ENCODE data around the gene ERFE.

Gene ERFE

DNA sequence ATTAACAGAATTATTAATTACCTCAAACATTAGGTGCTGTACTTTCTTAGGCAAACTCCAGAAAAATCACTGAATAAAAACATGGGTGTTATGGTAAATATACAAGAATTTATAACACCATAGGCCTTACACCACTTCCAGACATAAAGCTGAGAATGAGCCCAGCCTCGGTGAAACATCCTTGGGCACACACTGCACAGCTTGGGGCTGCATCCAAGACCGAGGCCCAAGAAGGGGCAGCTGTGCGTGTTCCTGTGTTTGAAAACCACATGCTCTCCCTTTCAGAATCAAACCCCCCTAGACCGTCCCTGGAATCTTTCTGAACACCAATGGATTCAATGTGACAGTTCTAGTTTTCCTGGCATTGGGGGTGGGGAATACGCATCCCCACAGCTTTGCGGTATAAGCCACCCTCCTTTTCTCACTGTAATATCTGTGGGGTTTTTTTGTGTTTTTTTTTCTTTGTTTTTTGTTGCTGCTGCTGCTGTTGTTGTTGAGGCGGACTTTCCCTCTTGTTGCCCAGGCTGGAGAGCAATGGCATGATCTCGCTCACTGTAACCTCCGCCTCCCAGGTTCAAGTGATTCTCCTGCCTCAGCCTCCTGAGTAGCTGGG is 12.9 kb downstream of the ERFE start:
- Histone ChIP-seq H4K91ac (ENCODE audit: low read depth, low read length, poor library complexity) (no peak overlapping the region), H3K4me3 (ENCODE audit: low read length in 2 of 2) (no peak overlapping the region), H2AK5ac (ENCODE audit: low read depth, low read length) (no peak overlapping the region), H4K8ac (ENCODE audit: low read depth, low read length) (no peak overlapping the region), H2BK120ac (ENCODE audit: low read depth, low read length) (no peak overlapping the region), H2AFZ (ENCODE audit: low read length) (no peak overlapping the region), H2BK12ac (ENCODE audit: low read length) (no peak overlapping the region), H3K27me3 (ENCODE audit: control insufficient read depth in 3 of 3, insufficient read depth in 3 of 3, low read depth in 1 of 3, low read length in 3 of 3) (no peaks in the 10 kb centered on the region), H3K27ac (replicated peaks; ENCODE audit: low read length) (no peak overlapping the region), H3K4ac (ENCODE audit: low read length) (no peak overlapping the region), H3K18ac (ENCODE audit: low read length) (no peak overlapping the region), H2BK15ac (ENCODE audit: low read length) (no peak overlapping the region), H3K14ac (ENCODE audit: low read length) (no peak overlapping the region), H3K79me1 (ENCODE audit: low read depth, low read length) (no peaks in the 10 kb centered on the region), H2BK5ac (ENCODE audit: low read length) (no peak overlapping the region), H3K9ac (ENCODE audit: low read depth, low read length, poor library complexity) (no peak overlapping the region), H3K9me3 (replicated peaks in 1 of 2; ENCODE audit: control insufficient read depth in 2 of 2, insufficient read depth in 1 of 2, low read depth in 1 of 2, low read length in 2 of 2) (no peaks in the 10 kb centered on the region), H3K36me3 (replicated peaks in 1 of 2; ENCODE audit: control insufficient read depth in 2 of 2, insufficient read depth in 2 of 2, low read length in 2 of 2) (peaks cover 47 to 92% of the 10 kb centered on the region in 2 donors), H3K4me1 (ENCODE audit: control insufficient read depth in 2 of 2, insufficient read depth in 1 of 2, low read depth in 1 of 2, low read length in 2 of 2) (no peaks in the 10 kb centered on the region), H3K23ac (ENCODE audit: low read depth, low read length, poor library complexity) (no peak overlapping the region), H3K4me2 (ENCODE audit: insufficient read depth, low read length, poor library complexity, severe bottlenecking) (no peak overlapping the region)
- DNase-seq (ENCODE audit: low spot score): no peak
- WGBS, 2 donors (ENCODE audit: extremely low coverage in 2 of 2, insufficient read length in 2 of 2, insufficient replicate concordance in 1 of 2): no CpG with 5 or more reads among the region's 9 CpGs

GRCh38 chr2:238172439-238172838 is 13.7 kb downstream of the ERFE start:
- no peaks in the 10 kb centered on the region for H3K9me3 ChIP-seq (replicated peaks in 1 of 2; ENCODE audit: control insufficient read depth in 2 of 2, insufficient read depth in 1 of 2, low read depth in 1 of 2, low read length in 2 of 2)
- peak overlapping the region; percentile 57 for H3K9ac ChIP-seq (ENCODE audit: low read depth, low read length, poor library complexity)
- no peak overlapping the region for H2AFZ ChIP-seq (ENCODE audit: low read length)
- H3K4me3 ChIP-seq (ENCODE audit: low read length in 2 of 2): no peak overlapping the region
- no peak overlapping the region for H2BK120ac ChIP-seq (ENCODE audit: low read depth, low read length)
- no peak overlapping the region for H3K18ac ChIP-seq (ENCODE audit: low read length)
- no peaks in the 10 kb centered on the region for H3K4me1 ChIP-seq (ENCODE audit: control insufficient read depth in 2 of 2, insufficient read depth in 1 of 2, low read depth in 1 of 2, low read length in 2 of 2)
- peak overlapping the region; percentile 12 for H2BK5ac ChIP-seq (ENCODE audit: low read length)
- no peak overlapping the region for H2AK5ac ChIP-seq (ENCODE audit: low read depth, low read length)
- H3K27me3 ChIP-seq (ENCODE audit: control insufficient read depth in 3 of 3, insufficient read depth in 3 of 3, low read depth in 1 of 3, low read length in 3 of 3): no peaks in the 10 kb centered on the region
- no peak overlapping the region for H3K4me2 ChIP-seq (ENCODE audit: insufficient read depth, low read length, poor library complexity, severe bottlenecking)
- DNase-seq (ENCODE audit: low spot score): no peak
- no peak overlapping the region for H3K4ac ChIP-seq (ENCODE audit: low read length)
- no peak overlapping the region for H2BK12ac ChIP-seq (ENCODE audit: low read length)
- no peak overlapping the region for H3K14ac ChIP-seq (ENCODE audit: low read length)
- WGBS, 2 donors (ENCODE audit: extremely low coverage in 2 of 2, insufficient read length in 2 of 2, insufficient replicate concordance in 1 of 2): no CpG with 5 or more reads among the region's 14 CpGs
- no peaks in the 10 kb centered on the region for H3K79me1 ChIP-seq (ENCODE audit: low read depth, low read length)
- peak overlapping the region; percentile 43 for H3K23ac ChIP-seq (ENCODE audit: low read depth, low read length, poor library complexity)
- H4K8ac ChIP-seq (ENCODE audit: low read depth, low read length): peak overlapping the region; percentile 82
- H3K27ac ChIP-seq (replicated peaks; ENCODE audit: low read length): no peak overlapping the region
- H4K91ac ChIP-seq (ENCODE audit: low read depth, low read length, poor library complexity): no peak overlapping the region
- H3K36me3 ChIP-seq (replicated peaks in 1 of 2; ENCODE audit: control insufficient read depth in 2 of 2, insufficient read depth in 2 of 2, low read length in 2 of 2): peaks cover 48 to 94% of the 10 kb centered on the region in 2 donors
- no peak overlapping the region for H2BK15ac ChIP-seq (ENCODE audit: low read length)

DNA sequence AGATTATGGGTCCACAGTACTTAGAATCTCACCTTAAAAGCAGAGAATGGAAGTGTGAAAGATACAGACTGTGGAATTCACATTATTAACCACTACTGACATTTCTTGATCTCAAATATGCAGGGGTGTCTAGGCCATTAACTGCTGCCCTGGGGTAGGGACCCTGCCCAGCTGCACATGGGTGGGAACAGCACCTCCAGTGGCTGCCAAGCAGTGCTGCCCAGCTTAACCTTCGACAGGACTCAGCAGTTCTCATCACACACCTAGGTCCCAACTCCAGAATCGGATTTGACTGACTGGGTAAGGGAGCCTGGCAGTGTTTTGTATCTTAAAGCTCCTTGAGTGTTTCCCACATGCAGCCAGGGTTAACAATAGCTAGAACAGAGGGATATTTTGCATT is 14.9 kb downstream of the ERFE start:
- Histone ChIP-seq H3K4me2 (ENCODE audit: insufficient read depth, low read length, poor library complexity, severe bottlenecking) (no peak overlapping the region), H3K9me3 (replicated peaks in 1 of 2; ENCODE audit: control insufficient read depth in 2 of 2, insufficient read depth in 1 of 2, low read depth in 1 of 2, low read length in 2 of 2) (no peaks in the 10 kb centered on the region), H2AFZ (ENCODE audit: low read length) (no peak overlapping the region), H3K79me1 (ENCODE audit: low read depth, low read length) (no peaks in the 10 kb centered on the region), H2BK5ac (ENCODE audit: low read length) (no peak overlapping the region), H3K4ac (ENCODE audit: low read length) (no peak overlapping the region), H3K18ac (ENCODE audit: low read length) (no peak overlapping the region), H3K36me3 (replicated peaks in 1 of 2; ENCODE audit: control insufficient read depth in 2 of 2, insufficient read depth in 2 of 2, low read length in 2 of 2) (peaks cover 49 to 94% of the 10 kb centered on the region in 2 donors), H3K4me1 (ENCODE audit: control insufficient read depth in 2 of 2, insufficient read depth in 1 of 2, low read depth in 1 of 2, low read length in 2 of 2) (no peaks in the 10 kb centered on the region), H3K14ac (ENCODE audit: low read length) (no peak overlapping the region), H3K27me3 (ENCODE audit: control insufficient read depth in 3 of 3, insufficient read depth in 3 of 3, low read depth in 1 of 3, low read length in 3 of 3) (no peaks in the 10 kb centered on the region), H2BK120ac (ENCODE audit: low read depth, low read length) (no peak overlapping the region), H3K23ac (ENCODE audit: low read depth, low read length, poor library complexity) (no peak overlapping the region), H3K27ac (replicated peaks; ENCODE audit: low read length) (no peak overlapping the region), H3K9ac (ENCODE audit: low read depth, low read length, poor library complexity) (no peak overlapping the region), H4K8ac (ENCODE audit: low read depth, low read length) (no peak overlapping the region), H3K4me3 (ENCODE audit: low read length in 2 of 2) (no peak overlapping the region), H2BK12ac (ENCODE audit: low read length) (no peak overlapping the region), H4K91ac (ENCODE audit: low read depth, low read length, poor library complexity) (no peak overlapping the region), H2BK15ac (ENCODE audit: low read length) (no peak overlapping the region), H2AK5ac (ENCODE audit: low read depth, low read length) (no peak overlapping the region)
- DNase-seq (ENCODE audit: low spot score): no peak
- WGBS, 2 donors (ENCODE audit: extremely low coverage in 2 of 2, insufficient read length in 2 of 2, insufficient replicate concordance in 1 of 2): no CpG with 5 or more reads among the region's 2 CpGs

DNA sequence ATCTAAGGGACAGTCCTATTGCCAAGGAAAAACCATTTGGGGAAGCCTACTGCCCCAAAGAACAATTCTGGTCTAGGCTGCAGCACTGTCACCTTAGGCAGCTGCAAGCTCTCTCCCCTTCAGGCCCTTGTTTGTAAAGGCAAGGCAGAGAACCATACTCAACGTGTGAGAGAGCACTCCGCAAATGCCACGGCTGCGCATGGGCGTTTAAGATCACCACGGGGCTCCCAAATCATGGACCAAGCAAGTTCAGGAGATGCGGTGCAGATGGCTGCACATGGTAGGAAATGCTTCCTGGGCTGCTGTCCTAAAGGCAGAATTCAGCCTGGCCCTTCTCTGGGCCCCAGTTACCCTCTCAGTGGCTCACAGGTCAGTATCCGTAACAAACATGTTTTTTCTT is 15.5 kb downstream of the ERFE start:
- Histone ChIP-seq H2AFZ (ENCODE audit: low read length) (no peak overlapping the region), H2BK15ac (ENCODE audit: low read length) (no peak overlapping the region), H3K14ac (ENCODE audit: low read length) (no peak overlapping the region), H2BK120ac (ENCODE audit: low read depth, low read length) (no peak overlapping the region), H3K4me3 (ENCODE audit: low read length in 2 of 2) (no peak overlapping the region), H3K79me1 (ENCODE audit: low read depth, low read length) (no peaks in the 10 kb centered on the region), H3K4me1 (ENCODE audit: control insufficient read depth in 2 of 2, insufficient read depth in 1 of 2, low read depth in 1 of 2, low read length in 2 of 2) (no peaks in the 10 kb centered on the region), H3K4ac (ENCODE audit: low read length) (no peak overlapping the region), H3K27me3 (ENCODE audit: control insufficient read depth in 3 of 3, insufficient read depth in 3 of 3, low read depth in 1 of 3, low read length in 3 of 3) (no peaks in the 10 kb centered on the region), H4K8ac (ENCODE audit: low read depth, low read length) (no peak overlapping the region), H2BK5ac (ENCODE audit: low read length) (no peak overlapping the region), H2AK5ac (ENCODE audit: low read depth, low read length) (no peak overlapping the region), H3K23ac (ENCODE audit: low read depth, low read length, poor library complexity) (no peak overlapping the region), H3K18ac (ENCODE audit: low read length) (no peak overlapping the region), H3K9ac (ENCODE audit: low read depth, low read length, poor library complexity) (no peak overlapping the region), H2BK12ac (ENCODE audit: low read length) (no peak overlapping the region), H4K91ac (ENCODE audit: low read depth, low read length, poor library complexity) (no peak overlapping the region), H3K36me3 (replicated peaks in 1 of 2; ENCODE audit: control insufficient read depth in 2 of 2, insufficient read depth in 2 of 2, low read length in 2 of 2) (peaks cover 49 to 94% of the 10 kb centered on the region in 2 donors), H3K27ac (replicated peaks; ENCODE audit: low read length) (no peak overlapping the region), H3K4me2 (ENCODE audit: insufficient read depth, low read length, poor library complexity, severe bottlenecking) (no peak overlapping the region), H3K9me3 (replicated peaks in 1 of 2; ENCODE audit: control insufficient read depth in 2 of 2, insufficient read depth in 1 of 2, low read depth in 1 of 2, low read length in 2 of 2) (no peaks in the 10 kb centered on the region)
- no CpG with 5 or more reads among the region's 8 CpGs for WGBS, 2 donors (ENCODE audit: extremely low coverage in 2 of 2, insufficient read length in 2 of 2, insufficient replicate concordance in 1 of 2)
- no peak for DNase-seq (ENCODE audit: low spot score)
